Measurements from ENCODE around the gene PASK. TPM values are rescaled to one million over a fixed set of nuclear protein-coding genes. Genes with fewer than 3 reads are reported as not detected.
"Not testable (repeated sequence)": the region's sequence is repeated elsewhere in the genome, so short reads cannot be mapped to it uniquely, and the experiment has no call there.

Gene PASK
- total RNA-seq, 2 experiments from 2014 or later, result 62.9 to 88.1 TPM

- DNase-seq (peak; percentile 42), ATAC-seq (peak; percentile 61)
- H3K27me3 Mint-ChIP-seq, result no peaks in the 10 kb centered on the region
- peaks cover 62% of the 10 kb centered on the region for H3K36me3 Mint-ChIP-seq (ENCODE audit: low read depth)
- H3K27ac Mint-ChIP-seq, result peak overlapping the region; percentile 85
- intact Hi-C loops (cut with DNase I, micrococcal nuclease), result no loop called here
- CTCF ChIA-PET, result interaction anchor here (0.7 to 4.7 kb wide), 3 partner anchors 17 to 718 kb away, joined by 3 to 18 read pairs (median 6); no protein-coding TSS in a partner anchor
- H3K9me3 Mint-ChIP-seq (ENCODE audit: low read depth), result no peaks in the 10 kb centered on the region
- H3K4me3 Mint-ChIP-seq, result no peak overlapping the region
- POLR2A ChIA-PET, result interaction anchor here (0.7 kb wide), 1 partner anchor 296 kb away, joined by 3 read pairs; no protein-coding TSS in a partner anchor
- peaks cover 61% of the 10 kb centered on the region for H3K4me1 Mint-ChIP-seq
Measured at GRCh38 chr2:241095594-241096290, 53.5 kb downstream of the PASK start.

- POLR2A ChIA-PET, result no interaction called here
- H3K36me3 Mint-ChIP-seq (ENCODE audit: low read depth), result peaks cover 64% of the 10 kb centered on the region
Measured at GRCh38 chr2:241094924-241095420, 54.3 kb downstream of the PASK start.

GRCh38 chr2:241094172-241094571 lies 55.1 kb downstream of the PASK start:
- Mint-ChIP-seq H3K36me3 (ENCODE audit: low read depth) (peaks cover 61% of the 10 kb centered on the region), H3K4me1 (peaks cover 45% of the 10 kb centered on the region), H3K27me3 (no peaks in the 10 kb centered on the region), H3K9me3 (ENCODE audit: low read depth) (no peaks in the 10 kb centered on the region), H3K27ac (no peak overlapping the region), H3K4me3 (no peak overlapping the region)
- CTCF ChIA-PET, result interaction anchor here (1.0 to 4.7 kb wide), 2 partner anchors 16 to 125 kb away, joined by 3 to 18 read pairs; no protein-coding TSS in a partner anchor
- POLR2A ChIA-PET, result no interaction called here
- ATAC-seq (no peak), DNase-seq (no peak)
- intact Hi-C loops (cut with DNase I, micrococcal nuclease), result no loop called here

More at GRCh38 chr2:241094924-241095420, 54.3 kb downstream of the PASK start:
- no peak overlapping the region for H3K4me3 Mint-ChIP-seq
- no peak overlapping the region for H3K27ac Mint-ChIP-seq
- no peaks in the 10 kb centered on the region for H3K27me3 Mint-ChIP-seq
- intact Hi-C loops (cut with DNase I, micrococcal nuclease), result no loop called here
- DNase-seq (no peak), ATAC-seq (no peak)
- CTCF ChIA-PET, result interaction anchor here (1.0 to 4.7 kb wide), 2 partner anchors 17 to 18 kb away, joined by 6 to 18 read pairs; no protein-coding TSS in a partner anchor
- no peaks in the 10 kb centered on the region for H3K9me3 Mint-ChIP-seq (ENCODE audit: low read depth)
- H3K4me1 Mint-ChIP-seq, result peaks cover 53% of the 10 kb centered on the region

GRCh38 chr2:241093133-241093781 lies 56.0 kb downstream of the PASK start:
- H3K4me1 Mint-ChIP-seq, result peaks cover 42% of the 10 kb centered on the region
- CTCF ChIA-PET, result interaction anchor here (0.9 to 4.7 kb wide), 3 partner anchors 12 to 126 kb away, joined by 3 to 18 read pairs (median 3); no protein-coding TSS in a partner anchor
- not testable (repeated sequence) for H3K27me3 Mint-ChIP-seq

GRCh38 chr2:241092677-241093076 lies 56.6 kb downstream of the PASK start:
- no peak for ATAC-seq
- Mint-ChIP-seq H3K4me1 (peaks cover 42% of the 10 kb centered on the region), H3K27me3 (no peaks in the 10 kb centered on the region), H3K36me3 (ENCODE audit: low read depth) (peaks cover 64% of the 10 kb centered on the region), H3K27ac (peak overlapping the region; percentile 41), H3K4me3 (no peak overlapping the region), H3K9me3 (ENCODE audit: low read depth) (no peaks in the 10 kb centered on the region)
- ChIA-PET CTCF (interaction anchor here (0.9 kb wide), 1 partner anchor 11 kb away, joined by 3 read pairs; no protein-coding TSS in a partner anchor), POLR2A (no interaction called here)
- no peak for DNase-seq
- intact Hi-C loops (cut with DNase I, micrococcal nuclease), result no loop called here

More at GRCh38 chr2:241093133-241093781, 56.0 kb downstream of the PASK start:
- DNase-seq; H3K27ac Mint-ChIP-seq; POLR2A ChIA-PET; ATAC-seq; H3K4me3 Mint-ChIP-seq; H3K9me3 Mint-ChIP-seq (ENCODE audit: low read depth); intact Hi-C loops (cut with DNase I, micrococcal nuclease): not testable (repeated sequence)
- peaks cover 60% of the 10 kb centered on the region for H3K36me3 Mint-ChIP-seq (ENCODE audit: low read depth)

GRCh38 chr2:241091734-241092445 lies 57.4 kb downstream of the PASK start:
- ChIA-PET CTCF (no interaction called here), POLR2A (interaction anchor here (0.5 kb wide), 1 partner anchor 307 kb away, joined by 3 read pairs; no protein-coding TSS in a partner anchor)
- H3K9me3 Mint-ChIP-seq (ENCODE audit: low read depth), result no peaks in the 10 kb centered on the region
- peaks cover 59% of the 10 kb centered on the region for H3K36me3 Mint-ChIP-seq (ENCODE audit: low read depth)
- no peak overlapping the region for H3K4me3 Mint-ChIP-seq
- intact Hi-C loops (cut with DNase I, micrococcal nuclease), result no loop called here
- no peaks in the 10 kb centered on the region for H3K27me3 Mint-ChIP-seq
- H3K4me1 Mint-ChIP-seq, result peaks cover 34% of the 10 kb centered on the region
- H3K27ac Mint-ChIP-seq, result no peak overlapping the region
- DNase-seq (no peak), ATAC-seq (no peak)

- no peaks in the 10 kb centered on the region for H3K9me3 Mint-ChIP-seq (ENCODE audit: low read depth)
- no peak for DNase-seq
- intact Hi-C loops (cut with DNase I, micrococcal nuclease), result no loop called here
- peaks cover 59% of the 10 kb centered on the region for H3K36me3 Mint-ChIP-seq (ENCODE audit: low read depth)
- no peak for ATAC-seq
- H3K4me1 Mint-ChIP-seq, result peaks cover 27% of the 10 kb centered on the region
- H3K27me3 Mint-ChIP-seq, result no peaks in the 10 kb centered on the region
- CTCF ChIA-PET, result interaction anchor here (1.2 kb wide), 1 partner anchor 11 kb away, joined by 4 read pairs; no protein-coding TSS in a partner anchor
- POLR2A ChIA-PET, result no interaction called here
- peak overlapping the region; percentile 60 for H3K27ac Mint-ChIP-seq
- H3K4me3 Mint-ChIP-seq, result no peak overlapping the region
Measured at GRCh38 chr2:241091201-241091600, 58.1 kb downstream of the PASK start.

GRCh38 chr2:241088791-241089732 lies 60.2 kb downstream of the PASK start:
- Mint-ChIP-seq H3K27me3 (no peaks in the 10 kb centered on the region), H3K4me1 (peaks cover 10% of the 10 kb centered on the region), H3K27ac (peak overlapping the region; percentile 7), H3K9me3 (ENCODE audit: low read depth) (no peaks in the 10 kb centered on the region), H3K36me3 (ENCODE audit: low read depth) (peaks cover 58% of the 10 kb centered on the region), H3K4me3 (no peak overlapping the region)
- intact Hi-C loops (cut with DNase I, micrococcal nuclease), result no loop called here
- ATAC-seq, result no peak
- ChIA-PET CTCF (interaction anchor here (0.6 kb wide), 1 partner anchor 11 kb away, joined by 5 read pairs; no protein-coding TSS in a partner anchor), POLR2A (no interaction called here)
- no peak for DNase-seq

- ATAC-seq (no peak), DNase-seq (no peak)
- H3K36me3 Mint-ChIP-seq (ENCODE audit: low read depth), result peaks cover 58% of the 10 kb centered on the region
- peak overlapping the region; percentile 61 for H3K27ac Mint-ChIP-seq
- no peaks in the 10 kb centered on the region for H3K9me3 Mint-ChIP-seq (ENCODE audit: low read depth)
- intact Hi-C loops (cut with DNase I, micrococcal nuclease), result no loop called here
- H3K4me1 Mint-ChIP-seq, result peaks cover 10% of the 10 kb centered on the region
- no peak overlapping the region for H3K4me3 Mint-ChIP-seq
- POLR2A ChIA-PET, result no interaction called here
- no peaks in the 10 kb centered on the region for H3K27me3 Mint-ChIP-seq
- CTCF ChIA-PET, result interaction anchor here (0.6 kb wide), 1 partner anchor 10 kb away, joined by 5 read pairs; no protein-coding TSS in a partner anchor
Measured at GRCh38 chr2:241088376-241088775, 60.9 kb downstream of the PASK start.

- Mint-ChIP-seq H3K4me3 (no peak overlapping the region), H3K27me3 (no peaks in the 10 kb centered on the region), H3K27ac (no peak overlapping the region), H3K36me3 (ENCODE audit: low read depth) (peaks cover 57% of the 10 kb centered on the region), H3K4me1 (peaks cover 10% of the 10 kb centered on the region), H3K9me3 (ENCODE audit: low read depth) (no peaks in the 10 kb centered on the region)
- ATAC-seq (peak; percentile 49), DNase-seq (peak; percentile 29)
- intact Hi-C loops (cut with DNase I, micrococcal nuclease), result no loop called here
- ChIA-PET CTCF (interaction anchor here (0.6 kb wide), 1 partner anchor 10 kb away, joined by 5 read pairs; no protein-coding TSS in a partner anchor), POLR2A (no interaction called here)
Measured at GRCh38 chr2:241087420-241088268, 61.6 kb downstream of the PASK start.

Data from activated CD4-positive, alpha-beta T cell treated with anti-CD3 and anti-CD28 coated beads for 36 hours (primary cell).